GM19025 (cell line): ENCODE measurements around the gene KIAA0513.
"Not testable (repeated sequence)": the region's sequence is repeated elsewhere in the genome, so short reads cannot be mapped to it uniquely, and the experiment has no call there.

Source experiments
- ATAC-seq: cut with Tn5 transposase; IDR thresholded peaks from one replicate; pipeline ENCODE4 v1.9.1; 2021; ENCODE audit warnings: mild to moderate bottlenecking, low read depth, moderate library complexity; ENCODE audit not compliant: unreplicated experiment

The KIAA0513 gene

DNA sequence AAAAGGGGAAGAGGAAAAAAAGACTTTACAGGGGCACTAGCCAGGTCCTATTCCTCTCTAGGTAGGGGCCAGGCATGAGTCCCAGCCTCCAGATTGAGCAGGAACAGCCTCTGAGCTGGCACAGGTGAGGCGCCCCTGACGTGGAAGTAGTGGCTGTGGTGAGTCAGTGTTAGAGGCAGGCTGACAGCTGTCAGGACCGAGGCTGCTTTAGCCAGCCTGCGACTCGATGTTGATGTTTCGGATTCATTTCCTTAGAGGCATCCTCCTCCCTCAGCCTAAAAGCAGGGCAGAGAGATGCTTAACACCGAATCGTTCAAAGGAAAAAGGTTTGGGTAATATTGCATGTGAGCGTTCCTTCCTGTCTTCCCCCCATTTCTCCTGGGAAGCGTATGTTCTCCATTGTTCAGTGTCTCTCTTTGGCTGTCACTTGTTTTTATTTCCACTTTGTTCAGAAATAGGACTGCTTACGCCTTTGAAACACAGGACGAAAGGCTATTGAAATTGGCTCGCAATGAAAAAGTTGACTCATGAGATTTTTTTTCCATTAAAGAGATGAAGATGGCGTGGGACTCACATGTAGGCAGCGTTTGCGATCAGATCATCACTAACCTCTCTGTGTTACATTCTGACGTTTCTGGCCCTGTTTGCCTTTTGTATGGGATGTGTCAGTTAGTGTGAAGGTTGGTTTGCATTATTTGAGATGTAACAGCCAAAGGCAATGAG lies 1.3 kb downstream of the KIAA0513 start:
- no peak for ATAC-seq

DNA sequence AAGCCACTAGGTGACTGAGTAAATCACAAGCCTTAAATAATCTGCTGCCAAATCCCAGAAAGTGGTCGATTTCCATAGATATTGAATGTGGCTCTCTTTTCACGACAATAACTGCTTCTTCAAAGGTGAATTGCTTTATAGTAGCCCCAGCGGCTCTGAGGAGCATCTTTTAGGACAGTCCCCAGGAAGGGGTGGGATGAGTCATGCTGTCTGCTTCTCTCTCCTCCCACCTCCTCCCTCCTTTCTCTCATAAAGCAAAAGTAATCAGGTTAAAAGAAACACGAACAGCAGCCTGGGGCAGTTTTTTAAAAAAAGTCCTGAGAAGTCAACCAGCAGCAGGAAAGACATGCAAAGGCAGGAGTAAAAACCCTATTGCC lies 1.8 kb downstream of the KIAA0513 start:
- no peak for ATAC-seq

- ATAC-seq, result no peak
Observed at GRCh38 chr16:85029981-85030401, 2.4 kb downstream of the KIAA0513 start.

DNA sequence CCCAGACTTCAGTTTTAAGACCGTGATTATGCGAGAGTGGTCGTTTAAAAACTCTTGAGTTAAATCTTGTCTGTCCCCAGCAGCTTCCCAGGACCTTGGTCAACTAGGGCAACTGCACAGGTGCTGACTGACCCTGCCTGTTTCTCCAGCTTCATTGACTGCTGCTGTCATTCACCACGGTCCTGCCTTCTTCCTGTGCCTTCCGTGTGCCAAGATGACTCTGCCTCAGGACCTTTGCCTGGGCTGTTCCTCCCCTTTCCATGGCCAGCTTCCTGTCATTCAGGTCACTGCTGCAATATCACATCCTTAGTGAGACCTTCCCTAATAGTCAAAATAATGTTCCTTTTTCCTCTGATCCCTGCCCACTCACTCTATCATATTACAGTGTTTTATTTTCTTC lies 3.9 kb downstream of the KIAA0513 start:
- ATAC-seq, result no peak

DNA sequence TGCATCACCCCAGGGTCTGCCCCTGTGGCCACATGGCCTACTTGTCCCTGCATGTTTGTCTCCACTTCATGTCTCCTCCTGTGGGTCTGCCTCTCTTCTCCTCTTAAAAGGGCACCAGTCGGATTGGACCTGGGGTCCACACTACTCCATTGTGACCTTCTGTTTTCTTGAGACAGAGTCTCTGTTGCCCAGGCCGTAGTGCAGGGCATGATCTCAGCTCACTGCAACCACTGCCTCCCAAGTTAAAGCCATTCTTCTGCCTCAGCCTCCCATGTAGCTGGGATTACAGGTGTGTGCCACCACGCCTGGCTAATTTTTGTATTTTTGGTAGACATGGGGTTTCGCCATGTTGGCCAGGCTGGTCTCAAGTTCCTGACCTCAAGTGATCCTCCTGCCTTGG lies 4.6 kb downstream of the KIAA0513 start:
- not testable (repeated sequence) for ATAC-seq

- no peak for ATAC-seq
Observed at GRCh38 chr16:85033171-85033570, 5.6 kb downstream of the KIAA0513 start.

DNA sequence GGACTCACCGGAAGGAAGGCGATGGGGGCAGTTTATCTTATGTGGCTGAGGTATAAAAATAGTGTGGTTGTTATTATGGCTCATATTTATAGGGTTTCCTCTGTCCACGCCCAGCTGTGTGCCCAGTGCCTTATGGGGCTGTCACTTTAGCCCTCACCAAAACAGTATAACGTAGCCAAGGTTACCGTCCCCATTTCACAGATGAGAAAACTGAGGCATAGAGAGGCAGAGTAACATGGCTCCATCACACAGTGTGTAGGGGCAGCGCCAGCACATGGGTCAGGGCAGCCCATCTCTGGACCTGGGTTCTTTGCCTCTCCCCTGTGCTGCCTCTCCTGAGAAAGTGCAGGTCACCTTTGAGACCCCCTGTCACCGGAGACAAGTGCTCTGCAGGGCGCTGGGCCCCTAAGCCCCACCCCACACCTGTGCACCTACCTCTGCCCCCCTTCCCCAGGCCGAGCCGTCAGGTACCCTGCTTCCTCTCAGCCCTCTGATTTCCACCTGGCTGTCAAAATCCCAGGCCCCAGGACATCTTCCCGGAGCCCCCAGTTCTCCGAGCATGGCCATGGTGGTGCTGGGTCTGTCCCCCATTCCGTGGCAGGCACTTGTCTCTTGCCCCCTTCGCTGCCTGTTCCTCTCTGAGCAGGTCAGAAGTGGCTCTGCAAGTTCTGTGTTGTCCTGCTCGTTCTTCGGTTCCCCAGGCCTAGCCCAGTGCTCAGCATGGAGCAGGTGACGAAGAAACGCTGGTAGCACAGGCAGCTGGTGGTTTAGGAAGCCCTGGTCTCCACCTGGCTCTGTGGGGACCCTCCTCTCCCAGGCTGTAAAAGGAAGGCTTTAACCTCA lies 7.2 kb downstream of the KIAA0513 start:
- no peak for ATAC-seq

DNA sequence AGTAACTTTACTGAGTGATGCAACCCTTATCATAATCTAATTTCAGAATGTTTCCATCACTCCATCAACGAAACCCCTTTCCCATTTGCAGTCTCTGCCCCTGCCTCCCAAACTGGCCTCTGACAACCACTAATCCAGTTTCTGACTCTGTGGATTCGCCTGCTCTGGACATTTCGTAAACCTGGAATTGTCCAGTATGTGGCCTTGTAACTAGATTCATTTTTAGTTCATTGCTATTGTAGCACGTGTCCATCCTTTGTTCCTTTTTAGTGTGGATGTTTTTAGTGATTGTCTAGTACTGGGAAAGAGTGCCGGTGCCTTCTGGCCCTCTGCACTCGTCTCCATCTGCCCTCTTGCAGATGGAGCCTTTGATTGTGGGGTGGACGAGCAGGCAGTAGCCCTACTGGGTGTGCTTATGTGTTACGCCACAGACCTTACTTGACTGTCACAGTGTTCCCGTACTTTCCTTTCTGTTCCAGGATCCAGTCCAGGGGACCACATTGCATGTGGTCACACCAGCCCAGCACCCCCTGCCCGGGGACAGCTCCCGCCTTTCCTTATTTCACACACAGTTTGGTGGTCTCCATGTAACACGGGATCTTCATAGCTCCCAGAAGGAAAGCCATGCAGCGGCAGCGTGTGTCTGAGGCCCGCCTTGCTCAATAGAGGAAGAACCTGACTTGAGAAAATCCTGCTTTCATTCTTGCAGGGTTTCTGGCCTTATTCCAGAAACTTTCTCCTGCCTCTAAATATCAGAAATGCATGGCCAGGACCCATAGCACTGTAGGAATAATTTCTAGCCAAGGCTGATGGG lies 8.8 kb downstream of the KIAA0513 start:
- no peak for ATAC-seq

DNA sequence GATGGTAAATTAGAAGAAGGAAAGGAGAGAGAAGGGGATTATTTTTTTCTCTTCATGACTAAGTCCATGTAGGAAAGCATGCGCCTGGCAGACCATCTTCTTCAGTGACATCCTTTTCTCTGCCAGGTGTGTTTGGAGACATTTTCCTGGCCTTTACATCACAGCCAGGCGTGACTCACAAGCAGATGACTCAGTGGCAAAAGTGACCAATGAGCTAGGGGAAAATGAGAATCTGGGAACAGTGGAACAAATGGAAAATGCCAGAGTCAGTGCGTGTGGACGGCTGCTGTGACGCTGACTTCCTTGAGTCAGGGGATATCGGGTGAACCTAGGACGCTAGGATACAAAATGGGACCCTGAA lies 9.4 kb downstream of the KIAA0513 start:
- no peak for ATAC-seq

DNA sequence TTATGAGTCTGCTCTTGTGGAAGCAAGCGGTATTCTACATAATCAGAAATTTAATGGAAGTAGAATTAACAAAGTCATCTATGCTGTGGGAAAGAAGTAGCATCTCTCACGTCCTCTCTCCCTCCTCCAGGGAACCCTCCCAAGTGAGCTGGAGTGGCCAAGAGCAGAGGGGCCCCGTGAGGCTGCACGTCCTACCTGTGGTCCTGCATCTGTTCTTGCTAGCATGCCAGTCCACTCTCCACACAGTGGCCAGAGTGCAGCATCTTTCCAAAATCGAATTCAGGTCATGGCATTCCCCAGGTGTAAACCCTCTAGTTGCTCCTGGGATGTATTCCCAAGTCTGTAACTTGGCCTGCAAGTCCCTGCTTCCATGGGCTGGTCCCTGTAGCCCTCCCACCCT lies 10.1 kb downstream of the KIAA0513 start:
- ATAC-seq, result no peak

- ATAC-seq, result no peak
Observed at GRCh38 chr16:85040685-85041084, 13.1 kb downstream of the KIAA0513 start.

- ATAC-seq, result no peak
Observed at GRCh38 chr16:85041219-85042166, 13.9 kb downstream of the KIAA0513 start.

DNA sequence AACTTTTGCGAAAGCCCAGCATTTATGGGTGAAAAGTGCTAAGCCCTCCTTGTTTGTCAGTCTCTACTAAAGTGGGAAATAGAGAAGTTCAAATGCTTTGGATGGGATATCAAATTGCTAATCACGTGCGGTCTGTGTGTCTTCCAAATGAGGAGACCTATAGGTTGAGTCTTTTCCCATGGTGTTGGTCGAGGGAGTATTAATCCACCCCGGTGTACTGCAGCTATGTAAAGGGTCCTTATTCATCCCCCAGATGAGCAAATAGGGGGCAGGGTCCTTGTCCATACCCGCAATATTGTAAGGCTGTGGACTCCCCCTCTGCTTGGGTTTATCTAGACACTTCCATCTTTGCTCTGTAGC lies 14.6 kb downstream of the KIAA0513 start:
- ATAC-seq, result no peak

DNA sequence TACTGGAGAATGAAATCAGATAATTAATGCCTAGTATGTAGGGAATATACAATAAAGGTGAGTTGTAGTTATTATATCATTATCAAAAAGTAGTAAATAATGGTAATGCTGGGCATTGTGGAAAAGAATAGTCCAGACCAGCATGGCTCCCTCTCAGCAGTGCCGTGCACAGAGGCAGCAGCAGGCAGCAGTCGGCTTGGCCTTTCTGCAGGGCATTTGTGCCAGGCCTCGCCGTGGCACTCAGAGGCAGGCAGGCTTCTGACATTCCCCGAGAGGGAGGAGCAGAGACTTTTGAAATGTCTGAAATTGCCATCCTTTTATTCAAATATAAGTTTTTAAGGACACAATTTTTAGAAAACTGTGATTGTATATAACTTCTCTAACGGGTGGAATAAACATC lies 15.0 kb downstream of the KIAA0513 start:
- ATAC-seq, result no peak

DNA sequence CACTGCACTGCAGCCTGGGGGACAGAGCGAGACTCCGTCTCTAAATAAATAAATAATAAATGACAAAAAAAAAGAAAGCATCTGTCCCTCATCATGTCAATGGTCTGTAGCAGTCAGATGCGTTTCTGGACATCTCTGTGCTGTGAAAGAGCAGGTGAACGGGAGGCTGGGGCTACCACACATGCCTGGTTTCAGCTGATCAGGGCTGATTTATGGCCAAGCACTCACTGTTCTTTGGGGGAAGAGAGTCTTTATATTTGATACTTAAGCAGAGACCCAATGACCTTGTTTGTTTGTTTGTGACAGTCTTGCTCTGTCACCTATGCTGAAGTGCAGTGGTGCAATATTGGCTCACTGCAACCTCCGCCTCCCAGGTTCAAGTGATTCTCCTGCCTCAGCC lies 17.5 kb downstream of the KIAA0513 start:
- ATAC-seq, result no peak

GRCh38 chr16:85045641-85046471 lies 18.3 kb downstream of the KIAA0513 start:
- ATAC-seq, result no peak

GRCh38 chr16:85046472-85046916 lies 18.9 kb downstream of the KIAA0513 start:
- no peak for ATAC-seq

GRCh38 chr16:85046931-85047866 lies 19.6 kb downstream of the KIAA0513 start:
- no peak for ATAC-seq
